GM12874 (cell line): Measurements from ENCODE around the gene AUTS2.

Experiments
- CTCF ChIP-seq: IDR thresholded peaks from 2 replicates; pipeline ENCODE4 v1.5.1; 2011; ENCODE audit warnings: low read depth, mild to moderate bottlenecking, control low read depth, low read length, moderate library complexity; ENCODE audit not compliant: insufficient read depth

Gene AUTS2

GRCh38 chr7:70056363-70056762, 458.1 kb downstream of the AUTS2 start:
- no peak for TF ChIP-seq CTCF

GRCh38 chr7:70060298-70061068, 462.2 kb downstream of the AUTS2 start:
- TF ChIP-seq CTCF, result no peak

- no peak for TF ChIP-seq CTCF
These were observed 465.1 kb downstream of the AUTS2 start for GRCh38 chr7:70063371-70063770.

- no peak for TF ChIP-seq CTCF
These were observed 465.7 kb downstream of the AUTS2 start for GRCh38 chr7:70063927-70064326.

GRCh38 chr7:70066844-70067243, 468.6 kb downstream of the AUTS2 start:
- no peak for TF ChIP-seq CTCF

- TF ChIP-seq CTCF, result no peak
These were observed 470.3 kb downstream of the AUTS2 start for GRCh38 chr7:70068531-70068930.

- no peak for TF ChIP-seq CTCF
These were observed 471.7 kb downstream of the AUTS2 start for GRCh38 chr7:70069977-70070376.
